Measurements from ENCODE around the gene ZCCHC10. TPM values are rescaled to one million over a fixed set of nuclear protein-coding genes. Genes with fewer than 3 reads are reported as not detected.

Gene ZCCHC10
- total and polyA plus RNA-seq, 9 of the 15 experiments (the other 6 are each of a cell fraction or from before 2014, with no cell fraction given): 11.9 to 146 (median 51.8) TPM

GRCh38 chr5:133063965-133064364 lies 37.6 kb upstream of the ZCCHC10 start (continued):
- TF ChIP-seq ZBTB40 (IDR thresholded peaks at IDR 0.05): no peak
- TF ChIP-seq ZBTB40 (CRISPR knock-in tag; IDR thresholded peaks at IDR 0.05): no peak
- TF ChIP-seq NCOR1 (IDR thresholded peaks at IDR 0.05): no peak
- TF ChIP-seq ZNF395 (CRISPR knock-in tag; IDR thresholded peaks at IDR 0.05): no peak
- TF ChIP-seq, protein P1, sequence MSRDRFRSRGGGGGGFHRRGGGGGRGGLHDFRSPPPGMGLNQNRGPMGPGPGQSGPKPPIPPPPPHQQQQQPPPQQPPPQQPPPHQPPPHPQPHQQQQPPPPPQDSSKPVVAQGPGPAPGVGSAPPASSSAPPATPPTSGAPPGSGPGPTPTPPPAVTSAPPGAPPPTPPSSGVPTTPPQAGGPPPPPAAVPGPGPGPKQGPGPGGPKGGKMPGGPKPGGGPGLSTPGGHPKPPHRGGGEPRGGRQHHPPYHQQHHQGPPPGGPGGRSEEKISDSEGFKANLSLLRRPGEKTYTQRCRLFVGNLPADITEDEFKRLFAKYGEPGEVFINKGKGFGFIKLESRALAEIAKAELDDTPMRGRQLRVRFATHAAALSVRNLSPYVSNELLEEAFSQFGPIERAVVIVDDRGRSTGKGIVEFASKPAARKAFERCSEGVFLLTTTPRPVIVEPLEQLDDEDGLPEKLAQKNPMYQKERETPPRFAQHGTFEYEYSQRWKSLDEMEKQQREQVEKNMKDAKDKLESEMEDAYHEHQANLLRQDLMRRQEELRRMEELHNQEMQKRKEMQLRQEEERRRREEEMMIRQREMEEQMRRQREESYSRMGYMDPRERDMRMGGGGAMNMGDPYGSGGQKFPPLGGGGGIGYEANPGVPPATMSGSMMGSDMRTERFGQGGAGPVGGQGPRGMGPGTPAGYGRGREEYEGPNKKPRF (IDR thresholded peaks at IDR 0.05; ENCODE audit: low read depth, low read length): no peak
- TF ChIP-seq E2F1 (CRISPR knock-in tag; IDR thresholded peaks at IDR 0.05): no peak
- no peak for TF ChIP-seq FOXA1 (IDR thresholded peaks at IDR 0.05; ENCODE audit: borderline replicate concordance)
- TF ChIP-seq ELF4 (CRISPR knock-in tag; IDR thresholded peaks at IDR 0.05): no peak
- no peak for TF ChIP-seq GATAD2B (IDR thresholded peaks at IDR 0.05; ENCODE audit: borderline replicate concordance)
- TF ChIP-seq HDAC8 (tag; IDR thresholded peaks at IDR 0.05): no peak
- no peak for TF ChIP-seq NCOA6 (IDR thresholded peaks at IDR 0.05)
- no peak for TF ChIP-seq NCOA1 (IDR thresholded peaks at IDR 0.05; ENCODE audit: low read depth)
- no peak for TF ChIP-seq TAF9B (IDR thresholded peaks at IDR 0.05; ENCODE audit: partially characterized antibody)
